Measurements from ENCODE around the gene MRPS17. TPM values are rescaled to one million over a fixed set of nuclear protein-coding genes. Genes with fewer than 3 reads are reported as not detected.
A peak's percentile ranks its signal among the peaks of the same experiment; 100 is the strongest.

Gene MRPS17
- total and polyA plus RNA-seq, 9 of the 15 experiments (the other 6 are each of a cell fraction or from before 2014, with no cell fraction given) = 25.9 to 99.3 (median 43.9) TPM

GRCh38 chr7:55996856-55997500 lies 45.3 kb downstream of the MRPS17 start:
- Histone ChIP-seq H3K4me3 (no peak overlapping the region), H3K27me3 (ENCODE audit: control insufficient read depth in 2 of 2, insufficient read depth in 2 of 2, low read length in 2 of 2) (no peaks in the 10 kb centered on the region), H3K9me1 (ENCODE audit: control insufficient read depth, insufficient read depth, low read length) (no peaks in the 10 kb centered on the region), H3K4me2 (ENCODE audit: insufficient read depth, low read length) (no peak overlapping the region), H3K79me2 (ENCODE audit: control insufficient read depth, insufficient read depth, low read length) (no peaks in the 10 kb centered on the region), H2AFZ (ENCODE audit: low read depth, low read length) (no peak overlapping the region), H4K20me1 (replicated peaks; ENCODE audit: control insufficient read depth, insufficient read depth, low read length) (0 out of 2 replicates have a peak, but pooled peaks cover 3% of the 10 kb centered on the region), H3K36me3 (ENCODE audit: control insufficient read depth, insufficient read depth, low read length) (peaks cover 45% of the 10 kb centered on the region; the same call in 2 of the 3 replicates), H3K9me3 (replicated peaks; ENCODE audit: control insufficient read depth, insufficient read depth, low read depth, low read length) (no peaks in the 10 kb centered on the region), H3K27ac (ENCODE audit: extremely low read depth, low read depth, low read length) (no peak overlapping the region), H3K4me1 (replicated peaks in 1 of 2; ENCODE audit: control insufficient read depth in 2 of 2, insufficient read depth in 2 of 2, low read length in 2 of 2) (no peaks in the 10 kb centered on the region), H3K9ac (ENCODE audit: insufficient read depth in 1 of 2, low read depth in 2 of 2, low read length in 2 of 2) (no peak overlapping the region)
- no peak for FAIRE-seq
- ChIA-PET CTCF (ENCODE audit: low intra/inter-chr PET ratio) (no interaction called here), POLR2A (no interaction called here)
- intact Hi-C loops (cut with micrococcal nuclease) (no loop called here), in situ Hi-C loops (cut with MboI) (no loop called here)
- no peak for ATAC-seq
- no peak for TF ChIP-seq FOXO4 (CRISPR knock-in tag; IDR thresholded peaks at IDR 0.05)
- TF ChIP-seq ETS2 (tag; IDR thresholded peaks at IDR 0.05; ENCODE audit: borderline replicate concordance, poor library complexity, severe bottlenecking) = no peak
- no peak for TF ChIP-seq DNMT1 (IDR thresholded peaks at IDR 0.05)
- TF ChIP-seq BHLHE40 (IDR thresholded peaks at IDR 0.05; ENCODE audit: low read length) = no peak
- TF ChIP-seq CREB3L1 (IDR thresholded peaks at IDR 0.05; ENCODE audit: borderline replicate concordance, low read depth) = no peak
- no peak for TF ChIP-seq RCOR1 (IDR thresholded peaks at IDR 0.05; ENCODE audit: borderline replicate concordance in 1 of 2, low read depth in 2 of 2, low read length in 2 of 2)
- no peak for TF ChIP-seq ZBTB17 (CRISPR knock-in tag; IDR thresholded peaks at IDR 0.05)
- TF ChIP-seq RBM34 (IDR thresholded peaks at IDR 0.05; ENCODE audit: borderline replicate concordance, insufficient read depth, low read length) = no peak
- TF ChIP-seq FOXK2 (conservative IDR thresholded peaks at IDR 0.05 in 1 of 2, IDR thresholded peaks at IDR 0.05 in 1 of 2; ENCODE audit: low read depth in 2 of 2) = no peak
- no peak for TF ChIP-seq ZBTB9 (CRISPR knock-in tag; IDR thresholded peaks at IDR 0.05)
- no peak for TF ChIP-seq HEY1 (CRISPR knock-in tag; IDR thresholded peaks at IDR 0.05; ENCODE audit: borderline replicate concordance)
- TF ChIP-seq CTCF (IDR thresholded peaks at IDR 0.05 in 2 of 3, conservative IDR thresholded peaks at IDR 0.05 in 1 of 3; ENCODE audit: insufficient read depth in 2 of 3, low read depth in 1 of 3, low read length in 3 of 3) = no peak
- no peak for TF ChIP-seq MIER1 (IDR thresholded peaks at IDR 0.05; ENCODE audit: low read depth)
- no TSS peak for BruUV-seq (replicated peaks)
- DNase-seq (ENCODE audit: extremely low read depth in 1 of 4, low spot score in 3 of 4) = peak in 1 of 4 experiments; percentile 3
- 81% methylated on average over 8 of the region's 8 CpGs for WGBS (ENCODE audit: insufficient coverage, low coverage, missing lambda C conversion rate)
